GM19239 (cell line): ENCODE measurements around the gene FAHD1.

Source experiments
- DNase-seq: peaks from one replicate; pipeline ENCODE4 v3.0.0; 2011; ENCODE audit warnings: low spot score; ENCODE audit not compliant: insufficient read length
- FAIRE-seq: peaks from 2 replicates; lab custom pipeline; 2011; peaks lifted over from hg19 to GRCh38; lab: Jason Lieb, UNC

The FAHD1 gene

GRCh38 chr16:1876468-1876867, 49.5 kb downstream of the FAHD1 start:
- no peak for FAIRE-seq
- peak; percentile 44 for DNase-seq

- DNase-seq, result no peak
- FAIRE-seq, result no peak
Observed at GRCh38 chr16:1877089-1877488, 50.1 kb downstream of the FAHD1 start.

GRCh38 chr16:1877804-1878203, 50.8 kb downstream of the FAHD1 start:
- FAIRE-seq (no peak), DNase-seq (no peak)

GRCh38 chr16:1878256-1878655, 51.2 kb downstream of the FAHD1 start:
- no peak for DNase-seq
- no peak for FAIRE-seq
